BJ (cell line): ENCODE results near the gene BANF1. TPM values are rescaled to one million over a fixed set of nuclear protein-coding genes. Genes with fewer than 3 reads are reported as not detected.

Source experiments
- CTCF ChIA-PET: fragments of 350-600 bp; formaldehyde crosslinking; extraction: SDS; loops from one replicate; lab custom pipeline; 2021; ENCODE audit warnings: antibody characterized with exemption, inconsistent platforms; lab: Yijun Ruan, JAX
- POLR2A ChIA-PET: fragments of 300-600 bp; sonication (Branson Sonifier 250); formaldehyde crosslinking; extraction: SDS; loops from one replicate; lab custom pipeline; 2021; ENCODE audit warnings: antibody characterized with exemption; lab: Charles Lee
- DNase-seq: peaks from one replicate; pipeline ENCODE4 v3.0.0-alpha.2; 2011; ENCODE audit warnings: low read depth
- H3K27me3 ChIP-seq: 2 replicates; pipeline ENCODE4 v1.6.0; 2011; ENCODE audit warnings: low read length; ENCODE audit not compliant: control insufficient read depth, insufficient read depth
- H3K36me3 ChIP-seq: 2 replicates; pipeline ENCODE4 v1.5.1; 2011; ENCODE audit warnings: low read length; ENCODE audit not compliant: control insufficient read depth, insufficient read depth
- H3K4me3 ChIP-seq: 2 replicates; pipeline ENCODE4 v1.5.1; 2011; ENCODE audit warnings: low read depth, mild to moderate bottlenecking, control low read depth, low read length
- polyA plus RNA-seq: library from polyadenylated mRNA; depleted of rRNA; stranded (reverse); fragments of >200 nt; gene quantifications from 2 replicates; pipeline ENCODE4 v1.2.3, GENCODE V29; 2011
- TF ChIP-seq, protein P1 (sequence below): IDR thresholded peaks from 2 replicates; pipeline ENCODE4 v1.5.1; 2011; ENCODE audit warnings: low read depth, mild to moderate bottlenecking, control low read depth, inconsistent platforms, low read length, moderate library complexity; ENCODE audit not compliant: insufficient read depth

The BANF1 gene
- polyA plus RNA-seq, 1 experiment = 210 TPM

DNA sequence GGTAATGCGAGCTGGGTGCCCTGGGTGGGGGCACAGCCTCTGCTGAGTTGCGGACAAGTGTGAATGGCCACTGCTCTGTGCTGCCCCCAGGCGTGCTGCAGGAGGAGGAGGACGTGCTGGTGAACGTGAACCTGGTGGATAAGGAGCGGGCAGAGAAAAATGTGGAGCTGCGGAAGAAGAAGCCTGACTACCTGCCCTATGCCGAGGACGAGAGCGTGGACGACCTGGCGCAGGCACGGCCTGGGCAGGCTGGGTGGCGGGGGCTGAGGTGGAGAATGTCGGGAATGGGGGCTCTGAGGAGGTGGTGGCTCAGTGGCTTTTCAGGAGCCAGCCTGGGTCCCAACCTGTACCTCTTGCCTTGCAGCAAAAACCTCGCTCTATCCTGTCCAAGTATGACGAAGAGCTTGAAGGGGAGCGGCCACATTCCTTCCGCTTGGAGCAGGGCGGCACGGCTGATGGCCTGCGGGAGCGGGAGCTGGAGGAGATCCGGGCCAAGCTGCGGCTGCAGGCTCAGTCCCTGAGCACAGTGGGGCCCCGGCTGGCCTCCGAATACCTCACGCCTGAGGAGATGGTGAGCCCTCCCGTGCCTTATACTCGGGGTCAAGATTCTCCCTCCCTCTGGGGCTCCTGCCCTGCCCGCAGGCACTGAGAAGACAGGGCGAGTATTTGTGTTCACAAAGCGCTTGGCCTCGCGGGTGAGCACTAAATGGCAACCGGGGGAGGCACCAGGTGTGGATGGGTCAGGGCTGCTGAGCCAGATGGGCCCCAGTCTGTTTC is 36.1 kb upstream of the BANF1 start:
- POLR2A ChIA-PET = no interaction called here
- TF ChIP-seq, protein P1, sequence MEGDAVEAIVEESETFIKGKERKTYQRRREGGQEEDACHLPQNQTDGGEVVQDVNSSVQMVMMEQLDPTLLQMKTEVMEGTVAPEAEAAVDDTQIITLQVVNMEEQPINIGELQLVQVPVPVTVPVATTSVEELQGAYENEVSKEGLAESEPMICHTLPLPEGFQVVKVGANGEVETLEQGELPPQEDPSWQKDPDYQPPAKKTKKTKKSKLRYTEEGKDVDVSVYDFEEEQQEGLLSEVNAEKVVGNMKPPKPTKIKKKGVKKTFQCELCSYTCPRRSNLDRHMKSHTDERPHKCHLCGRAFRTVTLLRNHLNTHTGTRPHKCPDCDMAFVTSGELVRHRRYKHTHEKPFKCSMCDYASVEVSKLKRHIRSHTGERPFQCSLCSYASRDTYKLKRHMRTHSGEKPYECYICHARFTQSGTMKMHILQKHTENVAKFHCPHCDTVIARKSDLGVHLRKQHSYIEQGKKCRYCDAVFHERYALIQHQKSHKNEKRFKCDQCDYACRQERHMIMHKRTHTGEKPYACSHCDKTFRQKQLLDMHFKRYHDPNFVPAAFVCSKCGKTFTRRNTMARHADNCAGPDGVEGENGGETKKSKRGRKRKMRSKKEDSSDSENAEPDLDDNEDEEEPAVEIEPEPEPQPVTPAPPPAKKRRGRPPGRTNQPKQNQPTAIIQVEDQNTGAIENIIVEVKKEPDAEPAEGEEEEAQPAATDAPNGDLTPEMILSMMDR = no peak
- DNase-seq = no peak
- Histone ChIP-seq H3K27me3 (no peaks in the 10 kb centered on the region), H3K4me3 (no peak overlapping the region), H3K36me3 (peaks cover 43% of the 10 kb centered on the region)
- CTCF ChIA-PET = interaction anchor here (0.9 to 1.4 kb wide), 3 partner anchors 10 to 82 kb away, joined by 4 to 6 read pairs (median 4); partner anchors contain the start of gene FIBP

DNA sequence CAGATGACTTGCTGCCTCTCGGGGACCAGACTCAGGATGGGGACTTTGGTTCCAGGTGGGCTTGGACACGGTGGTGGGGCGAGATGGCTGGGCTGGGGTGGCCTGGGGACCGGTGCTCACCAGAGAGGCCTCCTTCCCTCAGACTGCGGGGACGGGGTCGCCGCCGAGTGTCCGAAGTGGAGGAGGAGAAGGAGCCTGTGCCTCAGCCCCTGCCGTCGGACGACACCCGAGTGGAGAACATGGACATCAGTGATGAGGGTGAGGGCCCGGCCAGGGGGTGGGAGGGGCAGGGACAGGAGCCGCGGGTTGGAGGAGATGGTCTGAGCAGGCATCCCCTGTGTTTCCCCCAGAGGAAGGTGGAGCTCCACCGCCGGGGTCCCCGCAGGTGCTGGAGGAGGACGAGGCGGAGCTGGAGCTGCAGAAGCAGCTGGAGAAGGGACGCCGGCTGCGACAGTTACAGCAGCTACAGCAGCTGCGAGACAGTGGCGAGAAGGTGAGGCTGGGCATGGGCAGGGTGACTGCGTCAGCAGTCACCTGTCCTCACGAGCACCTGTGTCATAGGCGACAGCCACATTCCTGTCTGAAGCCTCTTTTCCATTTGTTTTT is 34.9 kb upstream of the BANF1 start:
- DNase-seq = no peak
- TF ChIP-seq, protein P1 = no peak
- POLR2A ChIA-PET = no interaction called here
- no peak overlapping the region for H3K4me3 ChIP-seq
- H3K36me3 ChIP-seq = peaks cover 43% of the 10 kb centered on the region
- CTCF ChIA-PET = no interaction called here
- no peaks in the 10 kb centered on the region for H3K27me3 ChIP-seq

DNA sequence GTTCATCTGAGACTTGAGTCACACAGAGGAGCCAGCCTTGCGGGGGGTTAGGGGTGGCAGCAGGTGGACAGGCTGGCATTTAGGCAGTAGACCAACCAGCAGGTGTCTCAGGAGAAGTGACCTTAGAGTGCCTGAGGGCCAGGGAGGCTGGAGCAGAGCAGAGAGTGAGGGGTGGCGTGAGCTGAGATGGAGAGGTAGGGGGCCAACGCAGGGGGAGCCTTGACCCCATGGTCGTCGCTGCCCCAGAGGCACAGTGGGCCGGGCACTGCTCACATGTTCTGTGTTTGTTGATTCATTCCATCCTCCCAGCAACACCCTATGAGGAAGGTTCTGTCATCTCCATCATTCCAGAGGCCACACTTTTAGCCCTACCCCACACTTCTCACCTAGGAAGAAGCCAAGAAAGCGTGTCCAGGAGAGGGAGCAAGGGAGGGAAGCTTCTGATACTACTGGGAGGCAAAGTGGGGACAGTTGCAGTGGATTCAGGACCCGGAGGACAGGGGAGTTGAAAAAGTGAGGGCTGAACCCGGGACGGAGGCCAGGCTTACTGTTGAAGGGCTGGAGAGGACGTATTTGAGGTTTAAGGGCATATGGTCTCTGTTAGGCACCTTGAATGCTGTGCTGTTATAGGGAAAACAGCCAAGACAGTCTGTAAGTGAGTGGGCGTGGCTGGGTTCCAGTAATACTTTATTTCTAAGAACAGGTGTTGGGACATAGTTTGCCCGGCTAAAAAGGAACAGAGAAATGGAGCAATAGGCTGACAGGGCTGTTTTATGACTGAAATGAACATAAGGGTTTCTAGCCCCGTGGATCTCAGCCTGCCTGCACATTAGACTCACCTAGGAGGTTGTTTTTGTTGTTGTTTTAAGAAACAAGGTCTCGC is 33.5 kb upstream of the BANF1 start:
- TF ChIP-seq, protein P1 = no peak
- CTCF ChIA-PET = interaction anchor here (0.6 kb wide), 1 partner anchor 420 kb away, joined by 3 read pairs; no protein-coding TSS in a partner anchor
- H3K27me3 ChIP-seq = no peaks in the 10 kb centered on the region
- POLR2A ChIA-PET = no interaction called here
- H3K4me3 ChIP-seq = no peak overlapping the region
- no peak for DNase-seq
- peaks cover 46% of the 10 kb centered on the region for H3K36me3 ChIP-seq

DNA sequence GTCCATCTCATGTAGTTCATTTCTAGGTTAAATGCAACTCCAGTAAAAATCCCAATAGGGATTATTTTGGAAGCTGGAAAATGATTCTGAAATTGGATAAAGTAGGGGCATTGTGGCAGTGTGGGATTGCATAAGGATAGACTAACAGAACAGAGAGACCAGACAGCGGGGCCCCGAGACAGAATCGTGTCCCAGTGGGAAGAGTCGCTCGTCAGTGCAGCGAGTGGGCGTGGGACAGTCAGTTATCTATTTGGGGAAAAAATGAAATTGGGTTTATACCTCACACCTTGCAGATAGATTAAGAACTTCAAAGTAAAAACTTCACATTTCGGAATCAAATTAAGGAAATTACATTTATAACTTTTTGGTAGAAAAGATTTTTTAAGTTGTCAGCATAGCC is 30.2 kb upstream of the BANF1 start:
- ChIA-PET POLR2A (no interaction called here), CTCF (interaction anchor here (1.4 kb wide), 2 partner anchors 73 to 87 kb away, joined by 3 to 7 read pairs; no protein-coding TSS in a partner anchor)
- H3K27me3 ChIP-seq = no peaks in the 10 kb centered on the region
- no peak overlapping the region for H3K4me3 ChIP-seq
- TF ChIP-seq, protein P1 = no peak
- no peak for DNase-seq
- H3K36me3 ChIP-seq = peaks cover 26% of the 10 kb centered on the region
